Measurements from ENCODE around the gene VPS37D.

VPS37D gene

DNA sequence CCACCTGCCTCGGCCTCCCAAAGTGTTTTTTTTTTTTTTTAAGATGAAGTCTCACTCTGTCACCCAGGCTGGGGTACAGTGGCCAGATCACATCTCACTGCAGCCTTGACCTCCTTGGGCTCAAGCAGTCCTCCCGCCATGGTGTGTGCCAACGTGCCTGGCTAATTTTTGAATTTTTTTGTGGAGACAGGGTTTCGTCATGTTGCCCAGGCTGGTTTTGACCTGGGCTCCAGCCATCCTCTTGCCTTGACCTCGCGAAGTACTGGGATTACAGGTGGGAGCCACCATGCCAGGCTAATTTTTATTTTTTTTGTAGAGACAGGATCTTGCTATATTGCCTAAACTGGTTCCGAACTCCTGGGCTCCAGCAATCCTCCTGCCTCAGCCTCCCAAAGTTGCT is 34.3 kb upstream of the VPS37D start:
- TF ChIP-seq ZNF266 (tag by site-specific recombination; IDR thresholded peaks at IDR 0.05; ENCODE audit: low read depth) (no peak), ZNF521 (tag by site-specific recombination; IDR thresholded peaks at IDR 0.05) (no peak), ZBTB26 (tag by site-specific recombination; optimal IDR thresholded peaks at IDR 0.05) (no peak), ZNF76 (tag by site-specific recombination; IDR thresholded peaks at IDR 0.05; ENCODE audit: borderline replicate concordance, low read depth) (no peak), ZNF223 (tag by site-specific recombination; IDR thresholded peaks at IDR 0.05) (no peak), GLI2 (tag by site-specific recombination; IDR thresholded peaks at IDR 0.05; ENCODE audit: borderline replicate concordance, low read depth) (no peak), ZNF221 (tag by site-specific recombination; IDR thresholded peaks at IDR 0.05; ENCODE audit: borderline replicate concordance) (no peak), MYNN (tag by site-specific recombination; IDR thresholded peaks at IDR 0.05; ENCODE audit: borderline replicate concordance) (no peak), ZSCAN18 (tag by site-specific recombination; IDR thresholded peaks at IDR 0.05) (no peak), ZBTB20 (tag by site-specific recombination; IDR thresholded peaks at IDR 0.05) (no peak), ZNF629 (tag by site-specific recombination; IDR thresholded peaks at IDR 0.05) (no peak), ZBTB7A (tag by site-specific recombination; IDR thresholded peaks at IDR 0.05; ENCODE audit: low read depth) (no peak), ZBTB48 (tag by site-specific recombination; IDR thresholded peaks at IDR 0.05) (no peak), WT1 (tag by site-specific recombination; IDR thresholded peaks at IDR 0.05) (no peak)
- TF ChIP-seq, protein P1, sequence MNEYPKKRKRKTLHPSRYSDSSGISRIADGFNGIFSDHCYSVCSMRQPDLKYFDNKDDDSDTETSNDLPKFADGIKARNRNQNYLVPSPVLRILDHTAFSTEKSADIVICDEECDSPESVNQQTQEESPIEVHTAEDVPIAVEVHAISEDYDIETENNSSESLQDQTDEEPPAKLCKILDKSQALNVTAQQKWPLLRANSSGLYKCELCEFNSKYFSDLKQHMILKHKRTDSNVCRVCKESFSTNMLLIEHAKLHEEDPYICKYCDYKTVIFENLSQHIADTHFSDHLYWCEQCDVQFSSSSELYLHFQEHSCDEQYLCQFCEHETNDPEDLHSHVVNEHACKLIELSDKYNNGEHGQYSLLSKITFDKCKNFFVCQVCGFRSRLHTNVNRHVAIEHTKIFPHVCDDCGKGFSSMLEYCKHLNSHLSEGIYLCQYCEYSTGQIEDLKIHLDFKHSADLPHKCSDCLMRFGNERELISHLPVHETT (tag by site-specific recombination; IDR thresholded peaks at IDR 0.05) = no peak
- TF ChIP-seq, protein P2, sequence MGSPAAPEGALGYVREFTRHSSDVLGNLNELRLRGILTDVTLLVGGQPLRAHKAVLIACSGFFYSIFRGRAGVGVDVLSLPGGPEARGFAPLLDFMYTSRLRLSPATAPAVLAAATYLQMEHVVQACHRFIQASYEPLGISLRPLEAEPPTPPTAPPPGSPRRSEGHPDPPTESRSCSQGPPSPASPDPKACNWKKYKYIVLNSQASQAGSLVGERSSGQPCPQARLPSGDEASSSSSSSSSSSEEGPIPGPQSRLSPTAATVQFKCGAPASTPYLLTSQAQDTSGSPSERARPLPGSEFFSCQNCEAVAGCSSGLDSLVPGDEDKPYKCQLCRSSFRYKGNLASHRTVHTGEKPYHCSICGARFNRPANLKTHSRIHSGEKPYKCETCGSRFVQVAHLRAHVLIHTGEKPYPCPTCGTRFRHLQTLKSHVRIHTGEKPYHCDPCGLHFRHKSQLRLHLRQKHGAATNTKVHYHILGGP (tag by site-specific recombination; IDR thresholded peaks at IDR 0.05) = no peak
- Histone ChIP-seq H3K36me3 (ENCODE audit: control insufficient read depth in 2 of 2, insufficient read depth in 1 of 2, low read length in 2 of 2) (no peaks in the 10 kb centered on the region), H3K4me3 (ENCODE audit: low read depth, low read length) (no peak overlapping the region), H3K4me1 (ENCODE audit: control insufficient read depth, insufficient read depth, low read length) (0 out of 2 replicates have a peak, but pooled peaks cover 2% of the 10 kb centered on the region), H3K9me3 (ENCODE audit: control insufficient read depth, insufficient read depth, low read depth, low read length) (no peaks in the 10 kb centered on the region), H3K27ac (ENCODE audit: extremely low read depth, low read depth, low read length) (no peak overlapping the region)
- POLR2A ChIA-PET = no interaction called here
- CTCF ChIA-PET = no interaction called here

- Histone ChIP-seq H3K9me3 (ENCODE audit: control insufficient read depth, insufficient read depth, low read depth, low read length) (no peaks in the 10 kb centered on the region), H3K27ac (ENCODE audit: extremely low read depth, low read depth, low read length) (no peak overlapping the region), H3K4me3 (ENCODE audit: low read depth, low read length) (no peak overlapping the region), H3K4me1 (ENCODE audit: control insufficient read depth, insufficient read depth, low read length) (0 out of 2 replicates have a peak, but pooled peaks cover 2% of the 10 kb centered on the region), H3K36me3 (ENCODE audit: control insufficient read depth in 2 of 2, insufficient read depth in 1 of 2, low read length in 2 of 2) (no peaks in the 10 kb centered on the region)
- ChIA-PET POLR2A (no interaction called here), CTCF (interaction anchor here (0.6 kb wide), 1 partner anchor 27 kb away, joined by 3 read pairs; no protein-coding TSS in a partner anchor)
- TF ChIP-seq ZFP37 (tag by site-specific recombination; IDR thresholded peaks at IDR 0.05) (no peak), ZNF114 (tag by site-specific recombination; IDR thresholded peaks at IDR 0.05) (no peak), GFI1B (tag by site-specific recombination; IDR thresholded peaks at IDR 0.05) (no peak), ZNF548 (tag by site-specific recombination; IDR thresholded peaks at IDR 0.05) (no peak), ZNF214 (tag by site-specific recombination; IDR thresholded peaks at IDR 0.05; ENCODE audit: borderline replicate concordance) (no peak), ZBTB17 (tag by site-specific recombination; IDR thresholded peaks at IDR 0.05) (no peak), ZNF292 (tag by site-specific recombination; IDR thresholded peaks at IDR 0.05; ENCODE audit: borderline replicate concordance, low read depth) (no peak), ZNF654 (tag by site-specific recombination; IDR thresholded peaks at IDR 0.05; ENCODE audit: low read depth) (no peak), PRDM1 (tag by site-specific recombination; IDR thresholded peaks at IDR 0.05) (no peak), REPIN1 (tag by site-specific recombination; IDR thresholded peaks at IDR 0.05; ENCODE audit: low read depth) (no peak), ZNF558 (tag by site-specific recombination; IDR thresholded peaks at IDR 0.05) (no peak), ZNF274 (IDR thresholded peaks at IDR 0.05; ENCODE audit: low read length) (no peak), ZNF274 (tag by site-specific recombination; IDR thresholded peaks at IDR 0.05; ENCODE audit: borderline replicate concordance) (no peak), EGR2 (tag by site-specific recombination; IDR thresholded peaks at IDR 0.05; ENCODE audit: low read depth) (no peak), ZNF704 (tag by site-specific recombination; IDR thresholded peaks at IDR 0.05) (no peak), ZNF112 (tag by site-specific recombination; IDR thresholded peaks at IDR 0.05) (no peak)
Observed at GRCh38 chr7:73633844-73634243, 33.8 kb upstream of the VPS37D start.

Measured in HEK293 (cell line).